K562 (cell line): ENCODE measurements around the gene XIRP2. TPM values are rescaled to one million over a fixed set of nuclear protein-coding genes. Genes with fewer than 3 reads are reported as not detected.

Experiments used
- ATAC-seq: fragments of 200-7000 bp; cut with Tn5 transposase; 3 replicates; pipeline ENCODE4 v1.9.1; 2020; ENCODE audit warnings: moderate library complexity
- BruUV-seq: library from RNA; stranded (reverse); fragments of 400-500 nt; replicated peaks from 2 replicates; lab custom pipeline; 2021; lab: Mats Ljungman, UMichigan
- CTCF ChIA-PET: fragments of 300-600 bp; formaldehyde crosslinking; extraction: SDS; loops from one replicate; lab custom pipeline; 2021; ENCODE audit warnings: low intra/inter-chr PET ratio; lab: Yijun Ruan, JAX
- POLR2A ChIA-PET: fragments of 300-600, 350-650 bp; sonication (Branson Sonifier 250); formaldehyde crosslinking; extraction: SDS; loops from one replicate; lab custom pipeline; 2021; ENCODE audit warnings: antibody characterized with exemption, inconsistent platforms; lab: Yijun Ruan, JAX
- DNase-seq, 4 experiments: peaks; one replicate each; pipeline versions ENCODE4 v3.0.0 to v3.0.0-alpha.2; 2011 to 2018; ENCODE audit warnings: low spot score in 3 of 4, mixed read lengths in 3 of 4; ENCODE audit errors: extremely low read depth in 1 of 4
- FAIRE-seq: peaks from 2 replicates; lab custom pipeline; 2011; peaks lifted over from hg19 to GRCh38; lab: Jason Lieb, UNC
- H2AFZ ChIP-seq: 2 replicates; pipeline ENCODE4 v1.6.0; 2011; ENCODE audit warnings: low read depth, low read length, control low read depth, inconsistent platforms
- H3K27ac ChIP-seq: fragments of 200-600 bp; 3 replicates; pipeline ENCODE4 v1.8.0; 2011; ENCODE audit warnings: low read depth, mild to moderate bottlenecking, control low read depth, inconsistent platforms, low read length, moderate library complexity, mixed read lengths; ENCODE audit errors: extremely low read depth
- H3K27me3 ChIP-seq, 2 experiments: fragments of 300-600 bp in 1 of 2; 2 replicates in 1 of 2; 3 replicates in 1 of 2; pipeline versions ENCODE4 v1.6.0 to v1.8.0; 2011; ENCODE audit warnings: inconsistent platforms in 2 of 2, low read length in 2 of 2, mild to moderate bottlenecking in 1 of 2, mixed read lengths in 1 of 2, moderate library complexity in 1 of 2; ENCODE audit not compliant: control insufficient read depth in 2 of 2, insufficient read depth in 2 of 2
- H3K36me3 ChIP-seq: fragments of 300-600 bp; 3 replicates; pipeline ENCODE4 v1.8.0; 2011; ENCODE audit warnings: mild to moderate bottlenecking, low read length, inconsistent platforms; ENCODE audit not compliant: control insufficient read depth, insufficient read depth
- H3K4me1 ChIP-seq, 2 experiments: fragments of 200-600 bp in 1 of 2; replicated peaks in 1 of 2; 2 replicates in 1 of 2; 3 replicates in 1 of 2; pipeline versions ENCODE4 v1.5.1 to v1.8.0; 2011; ENCODE audit warnings: inconsistent platforms in 2 of 2, low read length in 2 of 2, mild to moderate bottlenecking in 1 of 2, mixed read lengths in 1 of 2, moderate library complexity in 1 of 2; ENCODE audit not compliant: control insufficient read depth in 2 of 2, insufficient read depth in 2 of 2
- H3K4me2 ChIP-seq: 2 replicates; pipeline ENCODE4 v1.6.1; 2011; ENCODE audit warnings: low read length, control low read depth, inconsistent platforms, mixed read lengths; ENCODE audit not compliant: insufficient read depth
- H3K4me3 ChIP-seq: fragments of 200-600 bp; sonication (generic), shearing (Covaris generic); 2 replicates; pipeline ENCODE4 v1.5.1; 2016; ENCODE audit warnings: control low read depth, inconsistent platforms
- H3K79me2 ChIP-seq: fragments of 200-600 bp; 3 replicates; pipeline ENCODE4 v1.8.0; 2011; ENCODE audit warnings: low read length, inconsistent platforms; ENCODE audit not compliant: control insufficient read depth, insufficient read depth
- H3K9ac ChIP-seq, 2 experiments: 2 replicates each; pipeline versions ENCODE4 v1.6.0 to v1.6.1; 2011; ENCODE audit warnings: low read depth in 2 of 2, low read length in 2 of 2, control low read depth in 1 of 2, inconsistent platforms in 1 of 2, mild to moderate bottlenecking in 1 of 2, mixed read lengths in 1 of 2; ENCODE audit not compliant: insufficient read depth in 1 of 2
- H3K9me1 ChIP-seq: one replicate; pipeline ENCODE4 v1.6.0; 2011; ENCODE audit warnings: inconsistent platforms, mild to moderate bottlenecking, low read length, moderate library complexity; ENCODE audit not compliant: control insufficient read depth, insufficient read depth
- H3K9me3 ChIP-seq: replicated peaks from 2 replicates; pipeline ENCODE4 v1.5.1; 2011; ENCODE audit warnings: low read depth, low read length, inconsistent platforms; ENCODE audit not compliant: control insufficient read depth, insufficient read depth
- H4K20me1 ChIP-seq: replicated peaks from 2 replicates; pipeline ENCODE4 v1.6.1; 2011; ENCODE audit warnings: low read length, inconsistent platforms, mixed read lengths; ENCODE audit not compliant: control insufficient read depth, insufficient read depth
- ARHGAP35 ChIP-seq: fragments of 450-650 bp; IDR thresholded peaks from 2 replicates; pipeline ENCODE4 v1.6.1; 2018; ENCODE audit not compliant: partially characterized antibody
- BDP1 ChIP-seq: IDR thresholded peaks from 3 replicates; pipeline ENCODE4 v1.6.1; 2011; ENCODE audit not compliant: insufficient read length, insufficient read depth
- BRD9 ChIP-seq: fragments of 450-650 bp; IDR thresholded peaks from 2 replicates; pipeline ENCODE4 v1.6.1; 2018; ENCODE audit warnings: low read depth; ENCODE audit not compliant: partially characterized antibody
- CBFA2T2 ChIP-seq: fragments of 450-650 bp; conservative IDR thresholded peaks from 2 replicates; pipeline ENCODE4 v1.6.1; 2017; ENCODE audit warnings: mild to moderate bottlenecking
- CREB5 ChIP-seq: fragments of 250-450 bp; sonication (Bioruptor Pico); IDR thresholded peaks from 2 replicates; pipeline ENCODE4 v1.5.0; 2020; ENCODE audit warnings: mild to moderate bottlenecking
- CSDE1 ChIP-seq, 2 experiments: fragments of 450-650 bp; IDR thresholded peaks; 2 replicates each; pipeline ENCODE4 v1.6.1; 2016; ENCODE audit warnings: mild to moderate bottlenecking in 1 of 2
- CTCF ChIP-seq, 3 experiments: IDR thresholded peaks in 2 of 3; conservative IDR thresholded peaks in 1 of 3; 2 replicates each; pipeline ENCODE4 v1.5.1; 2011 to 2012; ENCODE audit warnings: low read length in 3 of 3, mild to moderate bottlenecking in 3 of 3, control low read depth in 2 of 3, improper control_type of control experiment in 1 of 3, inconsistent platforms in 1 of 3, low read depth in 1 of 3, mixed read lengths in 1 of 3, moderate library complexity in 1 of 3; ENCODE audit not compliant: insufficient read depth in 2 of 3
- ELF4 ChIP-seq: fragments of 450-650 bp; formaldehyde crosslinking; IDR thresholded peaks from 2 replicates; pipeline ENCODE4 v1.4.0; 2022; ENCODE audit warnings: missing genetic modification characterization
- ETS2 ChIP-seq: IDR thresholded peaks from 2 replicates; pipeline ENCODE4 v1.6.1; 2016; ENCODE audit warnings: borderline replicate concordance, missing genetic modification characterization, mild to moderate bottlenecking, moderate library complexity, missing compliant biosample characterization; ENCODE audit not compliant: poor library complexity, severe bottlenecking
- IRF1 ChIP-seq: sonication (generic); formaldehyde crosslinking; IDR thresholded peaks from 2 replicates; pipeline ENCODE4 v1.8.0; 2022; ENCODE audit warnings: missing genetic modification reagents, mild to moderate bottlenecking, borderline replicate concordance
- NCOR1 ChIP-seq: fragments of 450-650 bp; IDR thresholded peaks from 2 replicates; pipeline ENCODE4 v1.6.1; 2016; ENCODE audit warnings: mild to moderate bottlenecking, moderate library complexity
- U2AF1 ChIP-seq: fragments of 200-400 bp; formaldehyde crosslinking; optimal IDR thresholded peaks from 2 replicates; pipeline ENCODE3; 2017; ENCODE audit warnings: mild to moderate bottlenecking, low read depth, low read length, moderate library complexity
- ZBTB43 ChIP-seq: sonication (generic); formaldehyde crosslinking; IDR thresholded peaks from 2 replicates; pipeline ENCODE4 v1.8.0; 2023; ENCODE audit warnings: mild to moderate bottlenecking, missing genetic modification reagents
- ZNF212 ChIP-seq: fragments of 450-650 bp; formaldehyde crosslinking; IDR thresholded peaks from 2 replicates; pipeline ENCODE4 v1.4.0; 2020; ENCODE audit warnings: mild to moderate bottlenecking
- ZNF408 ChIP-seq: fragments of 250-450 bp; sonication (Bioruptor Pico); IDR thresholded peaks from 2 replicates; pipeline ENCODE4 v1.4.0; 2020; ENCODE audit warnings: low read depth, mild to moderate bottlenecking, moderate library complexity
- in situ Hi-C: fragments of 300-500 bp; cut with MboI; formaldehyde crosslinking; loops from 4 replicates; pipeline ENCODE4 v1.15.0; 2018; ENCODE audit warnings: inconsistent platforms, mixed read lengths
- intact Hi-C: fragments of 100-400 bp; cut with micrococcal nuclease; formaldehyde crosslinking; loops from 2 replicates; pipeline ENCODE4 v1.14.2; 2022
- polyA plus RNA-seq, 8 experiments: library from polyadenylated mRNA; depleted of rRNA in 4 of 8; stranded (reverse) in 5 of 8; unstranded in 3 of 8; fragments of >200 nt; fragmentation: Nextera tagmentation in 2 of 8; fragmentation: Illumina TruSeq in 1 of 8; extraction: Ambion mirVana in 2 of 8; extraction: Trizol in 1 of 8; gene quantifications; 2 replicates each; pipeline versions ENCODE4 v1.2.1 to v1.2.3, GENCODE V29; 2011 to 2014; ENCODE audit warnings: inconsistent platforms in 1 of 8, missing spikeins in 1 of 8
- total RNA-seq, 7 experiments: library from RNA; depleted of rRNA in 6 of 7; stranded (reverse); fragments of >200 nt in 6 of 7; fragmentation: Illumina TruSeq in 2 of 7; extraction: Trizol in 2 of 7; gene quantifications; 2 replicates each; pipeline versions ENCODE4 v1.2.1 to v1.2.3, GENCODE V29; 2011 to 2021; ENCODE audit warnings: low replicate concordance in 1 of 7

Gene XIRP2
- total and polyA plus RNA-seq, 9 of the 15 experiments (the other 6 are each of a cell fraction or from before 2014, with no cell fraction given), result 0.04 to 0.10 (median 0.04) TPM; not detected in 2

GRCh38 chr2:167114018-167114417 lies 225.7 kb downstream of the XIRP2 start (continued):
- no peak for TF ChIP-seq IRF1 (CRISPR knock-in tag)

- TF ChIP-seq CTCF (IDR thresholded peaks at IDR 0.05 in 2 of 3, conservative IDR thresholded peaks at IDR 0.05 in 1 of 3; ENCODE audit: insufficient read depth in 2 of 3, low read depth in 1 of 3, low read length in 3 of 3), result no peak
- TF ChIP-seq ARHGAP35, result no peak
- TF ChIP-seq CBFA2T2, result no peak
- TF ChIP-seq BDP1, result no peak
- no peak for TF ChIP-seq ELF4 (CRISPR knock-in tag)
- TF ChIP-seq CSDE1 (IDR thresholded peaks at IDR 0.05), result no peak
- no peak for TF ChIP-seq ZBTB43
- TF ChIP-seq ZNF408, result no peak
- no peak for TF ChIP-seq ZNF212 (CRISPR knock-in tag)
- no peak for TF ChIP-seq CREB5 (CRISPR knock-in tag)
- TF ChIP-seq U2AF1, result no peak
- no peak for TF ChIP-seq ETS2 (tag)
- no peak for TF ChIP-seq NCOR1
- no peak for TF ChIP-seq BRD9
- CTCF ChIA-PET, result no interaction called here
- POLR2A ChIA-PET, result no interaction called here
Measured at GRCh38 chr2:167115541-167115940, 227.3 kb downstream of the XIRP2 start.

More at GRCh38 chr2:167115541-167115940, 227.3 kb downstream of the XIRP2 start:
- no peak for ATAC-seq
- Histone ChIP-seq H3K27ac (no peak overlapping the region), H3K27me3 (no peaks in the 10 kb centered on the region), H4K20me1 (no peaks in the 10 kb centered on the region), H3K4me2 (no peak overlapping the region), H3K9me3 (no peaks in the 10 kb centered on the region; the same call in 1 of the 2 replicates), H3K4me1 (no peaks in the 10 kb centered on the region), H3K36me3 (no peaks in the 10 kb centered on the region), H3K9ac (no peak overlapping the region), H2AFZ (no peak overlapping the region), H3K4me3 (no peak overlapping the region), H3K79me2 (no peaks in the 10 kb centered on the region), H3K9me1 (no peaks in the 10 kb centered on the region)
- no TSS peak for BruUV-seq
- intact Hi-C loops, result no loop called here
- in situ Hi-C loops, result no loop called here
- FAIRE-seq, result no peak
- no peak for DNase-seq
